ENCODE data around the gene ASPHD2. TPM values are rescaled to one million over a fixed set of nuclear protein-coding genes. Genes with fewer than 3 reads are reported as not detected.

ASPHD2 gene
- total RNA-seq (1 to 10 TPM; 3.7 to 8.0 TPM), polyA plus RNA-seq (ENCODE audit: insufficient read length in 2 of 2) (10 to 100 TPM; 12.0 to 12.8 TPM)
- long read RNA-seq, donor 1, partial matches to known transcripts, result 0 of 4 reads
- long read RNA-seq, donor 1, other reads (novel, unspliced or antisense), result 0 of 4 reads
- long read RNA-seq, donor 2, partial matches to known transcripts, result 0 of 3 reads
- long read RNA-seq, donor 2, other reads (novel, unspliced or antisense), result 0 of 3 reads
- long read RNA-seq, donor 3, partial matches to known transcripts, result 0 of 1 reads
- long read RNA-seq, donor 3, other reads (novel, unspliced or antisense), result 0 of 1 reads
- long read RNA-seq, donor 4, result 0 reads

GRCh38 chr22:26428515-26429457 is at the start of gene ASPHD2:
TSS of gene ASPHD2 (plus strand) at chr22:26429260. CDS start at chr22:26433616, 4,356 bp downstream.
- under 1% methylated on average over 96 of the region's 96 CpGs for WGBS (ENCODE audit: insufficient coverage)
- H3K4me1 ChIP-seq (ENCODE audit: control insufficient read depth, insufficient read depth, low read length), result peaks cover 14% of the 10 kb centered on the region
- peak within 1 kb of the TSS; percentile 71 for H3K4me3 ChIP-seq (ENCODE audit: low read depth, low read length)
- no peaks in the 10 kb centered on the region for H3K9me3 ChIP-seq (ENCODE audit: control insufficient read depth, insufficient read depth, low read length)
- H3K36me3 ChIP-seq (ENCODE audit: control insufficient read depth, insufficient read depth, low read length), result peaks cover 6% of the 10 kb centered on the region
- H3K27ac ChIP-seq (ENCODE audit: low read depth, low read length), result peak within 1 kb of the TSS; percentile 45
- peak; percentile 45 to 92 (median 66) for DNase-seq (ENCODE audit: low read depth in 4 of 6, low spot score in 6 of 6)
- peaks cover 4% of the 10 kb centered on the region for H3K27me3 ChIP-seq (ENCODE audit: control insufficient read depth, insufficient read depth, low read length)

DNA sequence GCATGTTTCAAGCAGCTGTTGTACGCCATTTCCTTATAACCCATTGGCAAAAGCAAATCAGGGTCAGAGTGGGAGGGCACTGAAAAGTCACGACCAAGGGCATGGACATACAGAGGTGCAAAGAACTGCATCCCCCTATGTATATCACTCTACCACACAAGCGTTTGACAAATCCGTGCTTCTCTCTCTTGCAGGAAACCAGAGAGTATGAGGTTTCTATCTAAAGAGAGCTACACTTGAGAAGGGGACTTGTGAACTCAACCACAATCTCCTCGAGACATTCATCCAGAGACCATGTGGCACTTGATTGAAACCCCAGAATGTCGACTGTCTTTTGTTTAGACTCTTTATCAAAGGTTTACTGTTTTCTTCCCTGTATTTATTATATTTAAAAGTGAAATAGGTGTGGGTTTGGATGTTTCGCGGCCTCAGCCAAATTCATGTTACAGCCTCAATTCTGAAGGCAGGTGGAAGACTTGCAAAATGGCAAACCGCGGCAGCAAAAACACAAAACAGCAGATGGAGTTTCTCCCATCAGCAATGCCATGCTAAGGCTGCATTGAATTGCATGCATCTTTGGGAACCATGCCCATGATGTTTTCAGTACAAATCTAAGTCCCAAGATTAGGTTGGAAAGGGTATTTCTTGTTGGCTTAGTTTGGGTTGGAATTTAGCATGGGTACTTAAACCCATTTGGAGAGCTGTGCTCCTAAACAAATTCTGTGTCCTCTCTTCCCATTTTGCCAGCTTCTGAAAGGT is 48.8 kb upstream of the ASPHD2 start:
- DNase-seq (ENCODE audit: low read depth in 4 of 6, low spot score in 6 of 6), result peak in 1 of 6 donors; percentile 75
- Histone ChIP-seq H3K27ac (ENCODE audit: low read depth, low read length) (no peak overlapping the region), H3K27me3 (ENCODE audit: control insufficient read depth, insufficient read depth, low read length) (no peaks in the 10 kb centered on the region), H3K36me3 (ENCODE audit: control insufficient read depth, insufficient read depth, low read length) (peaks cover 24% of the 10 kb centered on the region), H3K4me1 (ENCODE audit: control insufficient read depth, insufficient read depth, low read length) (no peaks in the 10 kb centered on the region), H3K9me3 (ENCODE audit: control insufficient read depth, insufficient read depth, low read length) (no peaks in the 10 kb centered on the region), H3K4me3 (ENCODE audit: low read depth, low read length) (no peak overlapping the region)
- WGBS (ENCODE audit: insufficient coverage), result 100% methylated on average over 4 of the region's 10 CpGs

DNA sequence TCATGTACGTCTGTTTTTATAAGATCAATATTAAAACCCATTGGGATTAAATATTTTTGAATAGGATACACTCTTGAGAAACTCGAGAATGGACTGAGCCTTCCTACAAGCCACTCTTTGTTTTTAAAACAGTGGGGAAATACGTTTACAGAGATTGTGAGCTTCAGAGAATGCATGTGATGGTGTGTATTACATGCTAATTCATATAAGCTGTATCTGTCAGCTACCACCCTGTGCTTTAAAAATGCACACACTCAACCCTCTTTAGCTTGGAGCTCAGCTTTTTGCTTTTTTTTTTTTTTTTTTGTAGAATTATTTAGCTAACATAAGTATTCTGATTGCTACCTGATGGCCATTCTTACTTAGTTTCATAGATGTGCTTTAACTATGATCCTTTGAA is 46.3 kb upstream of the ASPHD2 start:
- H3K4me3 ChIP-seq (ENCODE audit: low read depth, low read length), result no peak overlapping the region
- H3K36me3 ChIP-seq (ENCODE audit: control insufficient read depth, insufficient read depth, low read length), result peaks cover 16% of the 10 kb centered on the region
- DNase-seq (ENCODE audit: low read depth in 4 of 6, low spot score in 6 of 6), result no peak
- H3K4me1 ChIP-seq (ENCODE audit: control insufficient read depth, insufficient read depth, low read length), result no peaks in the 10 kb centered on the region
- no peak overlapping the region for H3K27ac ChIP-seq (ENCODE audit: low read depth, low read length)
- no peaks in the 10 kb centered on the region for H3K27me3 ChIP-seq (ENCODE audit: control insufficient read depth, insufficient read depth, low read length)
- H3K9me3 ChIP-seq (ENCODE audit: control insufficient read depth, insufficient read depth, low read length), result no peaks in the 10 kb centered on the region
- no CpG with 5 or more reads among the region's 3 CpGs for whole genome bisulfite sequencing (ENCODE audit: insufficient coverage)

DNA sequence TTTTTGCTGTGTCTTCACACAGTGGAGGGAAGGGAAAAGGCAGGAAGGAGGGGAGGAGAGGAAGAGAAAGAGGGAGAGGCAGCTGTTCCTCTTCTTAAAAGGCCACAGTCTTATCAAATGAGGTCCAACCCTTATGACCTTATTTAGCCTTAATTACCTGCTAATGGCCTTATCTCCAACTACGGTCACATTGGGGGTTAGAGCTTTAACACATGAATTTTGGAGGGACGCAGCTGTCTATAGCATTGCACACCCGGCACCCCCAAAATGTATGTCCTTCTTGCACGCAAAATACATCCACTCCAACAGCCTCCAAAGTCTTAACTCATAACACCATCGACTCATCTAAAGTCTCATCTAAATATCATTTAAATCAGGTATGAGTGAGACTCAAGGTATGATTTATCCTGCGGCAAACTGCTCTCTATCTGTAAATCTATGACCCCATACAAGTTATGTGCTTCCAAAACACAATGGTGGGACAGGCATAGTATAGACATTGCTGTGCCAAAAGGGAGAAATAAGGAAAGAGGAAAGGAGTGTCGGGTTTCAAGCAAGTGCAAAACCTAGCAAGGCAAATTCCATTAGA is 45.0 kb upstream of the ASPHD2 start:
- no peak overlapping the region for H3K27ac ChIP-seq (ENCODE audit: low read depth, low read length)
- H3K27me3 ChIP-seq (ENCODE audit: control insufficient read depth, insufficient read depth, low read length), result no peaks in the 10 kb centered on the region
- H3K4me3 ChIP-seq (ENCODE audit: low read depth, low read length), result no peak overlapping the region
- no peak for DNase-seq (ENCODE audit: low read depth in 4 of 6, low spot score in 6 of 6)
- no peaks in the 10 kb centered on the region for H3K9me3 ChIP-seq (ENCODE audit: control insufficient read depth, insufficient read depth, low read length)
- H3K36me3 ChIP-seq (ENCODE audit: control insufficient read depth, insufficient read depth, low read length), result peaks cover 6% of the 10 kb centered on the region
- WGBS (ENCODE audit: insufficient coverage), result 71% methylated on average over 5 of the region's 7 CpGs
- no peaks in the 10 kb centered on the region for H3K4me1 ChIP-seq (ENCODE audit: control insufficient read depth, insufficient read depth, low read length)

GRCh38 chr22:26385164-26385563 is 43.9 kb upstream of the ASPHD2 start:
- Histone ChIP-seq H3K4me1 (ENCODE audit: control insufficient read depth, insufficient read depth, low read length) (no peaks in the 10 kb centered on the region), H3K27me3 (ENCODE audit: control insufficient read depth, insufficient read depth, low read length) (no peaks in the 10 kb centered on the region), H3K36me3 (ENCODE audit: control insufficient read depth, insufficient read depth, low read length) (no peaks in the 10 kb centered on the region), H3K27ac (ENCODE audit: low read depth, low read length) (no peak overlapping the region), H3K4me3 (ENCODE audit: low read depth, low read length) (no peak overlapping the region), H3K9me3 (ENCODE audit: control insufficient read depth, insufficient read depth, low read length) (no peaks in the 10 kb centered on the region)
- no peak for DNase-seq (ENCODE audit: low read depth in 4 of 6, low spot score in 6 of 6)
- WGBS (ENCODE audit: insufficient coverage), result no CpG with 5 or more reads among the region's 1 CpG

DNA sequence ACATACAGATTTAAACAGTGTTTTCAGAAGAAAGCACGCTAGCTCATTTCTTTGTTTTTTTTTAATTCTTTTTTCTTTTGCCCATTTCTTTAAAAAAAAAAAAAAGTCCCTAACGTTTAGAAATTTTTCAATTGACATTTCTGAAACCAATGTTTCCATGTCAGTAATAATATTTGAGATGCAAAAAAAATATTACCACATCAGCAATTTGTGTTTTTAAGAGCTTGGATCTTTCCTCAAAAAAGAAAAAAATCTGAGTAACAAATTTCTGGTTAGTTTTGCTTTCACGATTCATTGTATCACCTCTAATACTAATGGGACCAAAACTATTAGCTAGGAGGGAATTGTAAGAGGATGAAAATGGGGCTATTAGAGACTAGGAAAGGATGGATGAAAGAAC is 39.9 kb upstream of the ASPHD2 start:
- WGBS (ENCODE audit: insufficient coverage), result no CpG with 5 or more reads among the region's 3 CpGs
- H3K27ac ChIP-seq (ENCODE audit: low read depth, low read length), result no peak overlapping the region
- no peaks in the 10 kb centered on the region for H3K9me3 ChIP-seq (ENCODE audit: control insufficient read depth, insufficient read depth, low read length)
- no peak overlapping the region for H3K4me3 ChIP-seq (ENCODE audit: low read depth, low read length)
- no peaks in the 10 kb centered on the region for H3K4me1 ChIP-seq (ENCODE audit: control insufficient read depth, insufficient read depth, low read length)
- DNase-seq (ENCODE audit: low read depth in 4 of 6, low spot score in 6 of 6), result no peak
- H3K27me3 ChIP-seq (ENCODE audit: control insufficient read depth, insufficient read depth, low read length), result no peaks in the 10 kb centered on the region
- H3K36me3 ChIP-seq (ENCODE audit: control insufficient read depth, insufficient read depth, low read length), result no peaks in the 10 kb centered on the region

DNA sequence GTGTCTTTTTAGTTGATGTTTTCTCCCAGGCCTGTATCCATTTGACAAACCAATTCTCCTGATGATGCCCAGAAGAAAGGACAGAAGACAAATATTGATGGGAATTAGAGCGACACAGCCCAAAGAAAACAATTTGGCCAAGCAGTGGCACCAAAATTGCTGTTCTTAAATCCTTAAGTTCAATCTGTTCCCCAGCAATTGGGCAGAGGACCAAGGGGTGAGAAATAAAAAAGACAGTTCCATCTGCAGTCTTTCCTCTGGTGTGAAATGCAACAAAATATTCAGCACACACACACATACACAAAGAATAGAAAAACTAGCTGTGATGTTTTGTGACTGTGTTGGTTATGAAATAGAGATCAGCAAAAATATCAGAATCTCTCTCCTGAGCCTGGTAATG is 38.0 kb upstream of the ASPHD2 start:
- peak in 1 of 6 donors; percentile 73 for DNase-seq (ENCODE audit: low read depth in 4 of 6, low spot score in 6 of 6)

DNA sequence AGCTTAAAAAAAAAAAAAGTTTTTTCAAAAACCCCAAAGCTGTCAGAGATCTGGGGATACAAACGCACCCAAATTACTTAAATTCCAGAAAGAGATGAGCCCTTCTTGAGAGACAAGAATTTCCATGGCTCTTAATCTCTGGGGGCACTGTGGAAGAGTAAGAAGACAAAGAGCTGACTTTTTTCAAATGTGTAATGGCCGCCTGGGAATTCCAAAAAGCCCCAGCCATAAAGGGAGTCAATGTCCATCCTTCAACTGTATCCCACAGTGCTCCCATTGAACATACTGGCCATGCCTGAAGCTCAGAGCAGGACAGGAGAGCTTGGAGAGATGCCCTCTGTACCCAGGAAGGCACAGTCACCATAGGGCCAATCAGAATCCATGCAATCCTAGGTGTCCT is 37.4 kb upstream of the ASPHD2 start:
- Histone ChIP-seq H3K9me3 (ENCODE audit: control insufficient read depth, insufficient read depth, low read length) (no peaks in the 10 kb centered on the region), H3K36me3 (ENCODE audit: control insufficient read depth, insufficient read depth, low read length) (no peaks in the 10 kb centered on the region), H3K27me3 (ENCODE audit: control insufficient read depth, insufficient read depth, low read length) (no peaks in the 10 kb centered on the region), H3K4me3 (ENCODE audit: low read depth, low read length) (no peak overlapping the region), H3K27ac (ENCODE audit: low read depth, low read length) (no peak overlapping the region), H3K4me1 (ENCODE audit: control insufficient read depth, insufficient read depth, low read length) (no peaks in the 10 kb centered on the region)
- WGBS (ENCODE audit: insufficient coverage), result no CpG with 5 or more reads among the region's 2 CpGs
- DNase-seq (ENCODE audit: low read depth in 4 of 6, low spot score in 6 of 6), result no peak

More for the DNA sequence above, 38.0 kb upstream of the ASPHD2 start:
- Histone ChIP-seq H3K36me3 (ENCODE audit: control insufficient read depth, insufficient read depth, low read length) (no peaks in the 10 kb centered on the region), H3K4me3 (ENCODE audit: low read depth, low read length) (no peak overlapping the region), H3K4me1 (ENCODE audit: control insufficient read depth, insufficient read depth, low read length) (no peaks in the 10 kb centered on the region), H3K9me3 (ENCODE audit: control insufficient read depth, insufficient read depth, low read length) (no peaks in the 10 kb centered on the region), H3K27me3 (ENCODE audit: control insufficient read depth, insufficient read depth, low read length) (no peaks in the 10 kb centered on the region), H3K27ac (ENCODE audit: low read depth, low read length) (no peak overlapping the region)
- WGBS (ENCODE audit: insufficient coverage), result no CpG with 5 or more reads among the region's 1 CpG

GRCh38 chr22:26393929-26394328 is 35.1 kb upstream of the ASPHD2 start:
- Histone ChIP-seq H3K9me3 (ENCODE audit: control insufficient read depth, insufficient read depth, low read length) (no peaks in the 10 kb centered on the region), H3K4me3 (ENCODE audit: low read depth, low read length) (no peak overlapping the region), H3K27ac (ENCODE audit: low read depth, low read length) (no peak overlapping the region), H3K4me1 (ENCODE audit: control insufficient read depth, insufficient read depth, low read length) (no peaks in the 10 kb centered on the region), H3K27me3 (ENCODE audit: control insufficient read depth, insufficient read depth, low read length) (no peaks in the 10 kb centered on the region), H3K36me3 (ENCODE audit: control insufficient read depth, insufficient read depth, low read length) (no peaks in the 10 kb centered on the region)
- WGBS (ENCODE audit: insufficient coverage), result 47% methylated on average over 2 of the region's 2 CpGs
- no peak for DNase-seq (ENCODE audit: low read depth in 4 of 6, low spot score in 6 of 6)

Measured in spinal cord (tissue), 10 donors.